Activated T-cell treated with anti-CD3 and anti-CD28 coated beads, Interleukin-2, amount 50 U/mL, for 4 hours (primary cell): ENCODE data around the gene BCAS4. TPM values are rescaled to one million over a fixed set of nuclear protein-coding genes. Genes with fewer than 3 reads are reported as not detected.
"Not testable (repeated sequence)": the region's sequence is repeated elsewhere in the genome, so short reads cannot be mapped to it uniquely, and the experiment has no call there.

Experiments
- ATAC-seq, 2 donors: fragments of 200-7000 bp; cut with Tn5 transposase; one replicate each; pipeline ENCODE4 v1.10.0; 2021
- DNase-seq: peaks from one replicate; pipeline ENCODE4 v3.0.0-alpha.2; 2020
- H3K27me3 Mint-ChIP-seq: one replicate; pipeline ENCODE4 v1.8.0; 2021; ENCODE audit warnings: low read depth, mixed read lengths
- H3K36me3 Mint-ChIP-seq: one replicate; pipeline ENCODE4 v1.8.0; 2022; ENCODE audit warnings: mixed read lengths; ENCODE audit not compliant: insufficient read depth
- H3K4me1 Mint-ChIP-seq: one replicate; pipeline ENCODE4 v1.8.0; 2021; ENCODE audit warnings: low read depth, mixed read lengths
- H3K4me3 Mint-ChIP-seq: one replicate; pipeline ENCODE4 v1.8.0; 2021; ENCODE audit warnings: mild to moderate bottlenecking, moderate library complexity, mixed read lengths
- H3K9me3 Mint-ChIP-seq: one replicate; pipeline ENCODE4 v1.8.0; 2021; ENCODE audit warnings: mixed read lengths
- total RNA-seq, 3 donors: library from RNA; stranded (reverse); gene quantifications; one replicate each; pipeline ENCODE4 v1.2.1, GENCODE V29; 2021

Gene BCAS4
- total RNA-seq, 3 donors from 2014 or later, result 10.2 to 13.6 (median 12.7) TPM

DNA sequence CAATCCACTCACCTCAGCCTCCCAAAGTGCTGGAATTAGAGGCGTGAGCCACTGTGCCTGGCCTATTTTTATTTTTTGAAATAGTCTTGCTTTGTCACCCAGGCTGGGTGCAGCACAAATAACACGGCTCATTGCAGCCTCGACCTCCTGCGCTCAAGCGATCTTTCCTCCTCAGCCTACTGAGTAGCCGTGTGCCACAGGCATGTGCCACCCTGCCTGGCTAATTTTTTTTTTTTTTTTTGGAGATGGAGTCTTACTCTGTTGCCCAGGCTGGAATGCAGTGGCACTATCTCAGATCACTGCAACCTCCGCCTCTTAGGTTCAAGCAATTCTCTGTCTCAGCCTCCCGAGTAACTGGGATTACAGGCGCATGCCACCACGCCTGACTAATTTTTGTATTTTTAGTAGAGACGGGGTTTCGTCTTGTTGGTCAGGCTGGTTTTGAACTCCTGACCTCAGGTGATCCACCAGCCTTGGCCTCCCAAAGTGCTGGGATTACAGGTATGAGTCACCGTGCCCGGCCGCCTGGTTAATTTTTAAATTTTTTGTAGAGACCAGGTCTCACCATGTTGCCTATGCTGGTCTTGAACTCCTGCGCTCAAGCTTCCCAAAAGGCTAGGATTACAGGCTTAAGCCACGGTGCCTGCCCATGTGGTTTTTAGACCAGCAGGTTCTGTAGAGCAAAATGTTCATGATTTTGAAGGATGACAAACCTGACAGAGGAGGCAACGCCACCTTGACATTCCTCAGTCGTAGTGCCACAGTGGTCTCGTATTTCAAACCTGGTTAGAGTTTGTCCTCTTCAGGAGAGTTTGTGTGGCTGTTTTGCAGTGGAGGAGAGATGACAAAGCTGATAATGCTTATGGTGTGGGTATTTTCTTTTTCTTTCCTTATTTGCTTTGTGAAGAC lies 31.1 kb upstream of the BCAS4 start:
- H3K4me1 Mint-ChIP-seq, H3K9me3 Mint-ChIP-seq, ATAC-seq, H3K36me3 Mint-ChIP-seq, H3K4me3 Mint-ChIP-seq, H3K27me3 Mint-ChIP-seq, DNase-seq: not testable (repeated sequence)

GRCh38 chr20:50765251-50765650 lies 29.6 kb upstream of the BCAS4 start:
- H3K4me1 Mint-ChIP-seq, H3K4me3 Mint-ChIP-seq, DNase-seq, H3K27me3 Mint-ChIP-seq, ATAC-seq, H3K9me3 Mint-ChIP-seq, H3K36me3 Mint-ChIP-seq: not testable (repeated sequence)

GRCh38 chr20:50765674-50766073 lies 29.2 kb upstream of the BCAS4 start:
- Mint-ChIP-seq H3K36me3 (no peaks in the 10 kb centered on the region), H3K9me3 (no peaks in the 10 kb centered on the region), H3K27me3 (peaks cover 2% of the 10 kb centered on the region), H3K4me1 (no peaks in the 10 kb centered on the region), H3K4me3 (no peak overlapping the region)
- DNase-seq, result no peak
- no peak for ATAC-seq

DNA sequence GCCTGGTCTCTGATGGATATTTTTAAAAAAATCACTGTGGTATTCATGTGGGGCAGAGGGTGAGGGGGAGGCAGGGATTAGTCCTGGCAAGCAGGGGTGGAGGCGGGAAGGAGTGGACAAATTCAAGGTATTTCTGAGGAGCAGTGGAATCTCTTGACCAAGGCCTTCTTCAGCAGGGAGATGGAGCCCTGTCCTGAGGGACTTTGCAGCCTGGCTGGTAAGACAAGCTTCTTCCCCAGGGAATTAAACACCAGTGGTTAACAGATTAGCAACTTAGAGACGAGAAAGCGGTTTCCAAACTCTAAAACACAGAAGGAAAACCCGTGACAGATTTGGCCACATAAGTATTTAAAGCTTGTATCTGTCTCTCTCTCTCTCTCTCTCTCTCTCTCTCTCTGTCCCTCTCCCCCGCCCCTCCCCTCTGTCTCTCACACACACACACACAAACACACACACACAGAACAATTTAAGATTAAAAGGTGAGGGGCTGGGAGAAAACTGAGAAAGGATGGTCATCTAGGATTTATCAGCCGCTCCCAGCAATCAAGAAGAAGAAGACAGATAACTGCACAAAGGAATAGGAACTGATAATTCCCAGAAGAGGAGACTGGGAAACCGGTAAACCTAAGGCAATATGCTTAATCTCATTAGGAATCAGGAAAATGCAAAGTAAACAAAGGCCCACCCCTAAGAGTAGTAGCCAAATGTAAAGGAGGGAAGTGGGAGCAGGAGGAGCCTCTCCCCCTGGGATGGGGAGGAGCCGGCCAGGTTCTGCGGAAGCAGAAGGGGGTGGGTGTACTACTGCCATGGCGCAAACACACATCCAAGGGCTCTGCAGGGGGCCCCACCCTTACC lies 27.7 kb upstream of the BCAS4 start:
- DNase-seq, H3K36me3 Mint-ChIP-seq, H3K27me3 Mint-ChIP-seq, H3K9me3 Mint-ChIP-seq, H3K4me1 Mint-ChIP-seq, ATAC-seq, H3K4me3 Mint-ChIP-seq: not testable (repeated sequence)

- not testable (repeated sequence) for H3K27me3 Mint-ChIP-seq, ATAC-seq, H3K36me3 Mint-ChIP-seq, H3K4me3 Mint-ChIP-seq, H3K4me1 Mint-ChIP-seq, DNase-seq, H3K9me3 Mint-ChIP-seq
Measured at GRCh38 chr20:50768991-50769390, 25.9 kb upstream of the BCAS4 start.

DNA sequence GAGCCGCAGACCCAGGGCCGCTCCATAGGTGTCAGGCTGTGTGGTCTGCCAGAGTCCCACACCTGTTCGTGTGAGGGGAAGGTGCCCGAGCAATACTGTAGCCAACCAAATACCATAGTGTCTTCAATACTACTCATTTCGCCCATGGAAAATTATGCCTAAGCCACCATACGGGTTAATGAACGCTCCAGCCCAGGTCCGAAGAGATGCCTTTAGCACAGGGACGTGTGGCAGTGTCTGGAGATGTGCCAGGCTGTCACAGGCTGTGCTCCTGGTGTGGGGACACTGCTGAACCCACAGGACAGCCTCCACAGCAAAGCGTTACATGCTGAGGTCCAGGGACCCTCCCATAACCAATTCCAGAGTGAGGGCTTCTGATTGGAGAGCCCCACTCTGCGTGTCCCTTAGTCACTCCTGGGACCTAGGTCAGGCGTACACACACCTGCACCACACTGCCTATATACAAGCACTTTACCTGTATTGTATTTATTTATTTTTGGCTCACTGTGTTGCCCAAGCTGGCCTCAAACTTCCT lies 25.2 kb upstream of the BCAS4 start:
- H3K9me3 Mint-ChIP-seq, H3K4me3 Mint-ChIP-seq, H3K36me3 Mint-ChIP-seq, H3K27me3 Mint-ChIP-seq, ATAC-seq, DNase-seq, H3K4me1 Mint-ChIP-seq: not testable (repeated sequence)

DNA sequence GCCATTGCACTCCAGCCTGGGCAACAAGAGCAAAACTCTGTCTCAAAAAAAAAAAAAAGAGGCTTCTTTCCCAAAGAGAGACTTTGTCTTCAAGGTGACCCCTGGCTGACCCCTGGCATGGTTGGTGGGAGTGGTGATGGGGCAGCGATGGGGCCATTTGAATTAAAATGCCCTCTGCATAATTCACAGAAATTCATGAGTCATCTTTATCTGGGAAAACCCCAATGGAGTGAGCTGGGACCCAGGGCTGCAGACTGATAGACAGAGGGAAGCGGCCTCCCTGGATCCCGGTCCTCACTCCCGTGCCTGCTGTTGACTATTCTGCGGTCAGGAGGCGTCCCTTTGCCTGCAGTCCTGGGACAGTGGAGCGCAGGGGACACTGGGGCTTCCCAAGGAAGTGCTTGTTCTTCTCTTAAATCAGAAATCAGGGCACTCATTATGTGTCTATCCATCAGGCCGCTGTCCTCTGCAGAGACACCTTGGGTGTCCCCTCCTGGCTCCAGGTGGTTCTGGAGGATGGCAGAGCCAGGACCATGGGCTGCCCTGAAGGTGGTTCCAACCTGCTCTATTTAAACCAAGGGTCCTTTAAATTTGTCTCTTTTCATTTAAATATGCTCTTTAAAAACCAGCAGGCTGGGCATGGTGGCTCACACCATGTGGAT lies 23.3 kb upstream of the BCAS4 start:
- H3K27me3 Mint-ChIP-seq, H3K4me3 Mint-ChIP-seq, ATAC-seq, H3K9me3 Mint-ChIP-seq, DNase-seq, H3K4me1 Mint-ChIP-seq, H3K36me3 Mint-ChIP-seq: not testable (repeated sequence)

DNA sequence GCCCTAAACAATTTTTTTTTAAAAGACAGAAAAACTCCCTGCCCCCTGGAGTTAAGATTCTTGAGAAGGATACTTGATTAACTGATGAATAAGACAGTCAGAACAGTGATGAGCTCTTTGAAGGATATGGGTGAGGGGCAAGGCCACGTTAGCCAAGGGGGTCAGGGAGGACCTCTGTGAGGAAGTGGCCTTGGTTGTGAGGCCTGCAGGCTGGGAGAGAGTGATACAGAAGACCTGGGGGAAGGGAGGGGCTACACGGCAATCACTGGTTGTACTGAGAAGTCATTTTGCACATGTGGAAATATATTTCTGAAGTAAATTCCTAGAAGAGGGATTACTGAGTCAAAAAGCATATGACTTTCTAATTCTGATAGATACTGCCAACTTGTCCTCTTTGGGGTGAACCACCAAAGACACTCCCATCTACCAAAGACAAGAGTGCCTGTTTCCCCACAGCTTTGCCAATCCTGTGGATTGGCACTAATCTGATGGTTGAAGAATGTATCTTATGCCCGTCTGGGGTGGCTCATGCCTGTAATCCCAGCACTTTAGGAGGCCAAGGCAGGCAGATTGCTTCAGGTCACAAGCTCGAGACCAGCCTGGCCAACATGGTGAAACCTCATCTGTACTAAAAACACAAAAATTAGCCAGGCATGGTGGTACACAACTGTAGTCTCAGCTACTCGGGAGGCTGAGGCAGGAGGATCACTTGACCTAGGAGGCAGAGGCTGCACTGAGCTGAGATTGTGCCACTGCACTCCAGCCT lies 22.3 kb upstream of the BCAS4 start:
- no peak for DNase-seq
- H3K27me3 Mint-ChIP-seq, result peaks cover 5% of the 10 kb centered on the region
- no peaks in the 10 kb centered on the region for H3K9me3 Mint-ChIP-seq
- H3K36me3 Mint-ChIP-seq, result no peaks in the 10 kb centered on the region
- H3K4me1 Mint-ChIP-seq, result no peaks in the 10 kb centered on the region
- no peak for ATAC-seq
- H3K4me3 Mint-ChIP-seq, result no peak overlapping the region

DNA sequence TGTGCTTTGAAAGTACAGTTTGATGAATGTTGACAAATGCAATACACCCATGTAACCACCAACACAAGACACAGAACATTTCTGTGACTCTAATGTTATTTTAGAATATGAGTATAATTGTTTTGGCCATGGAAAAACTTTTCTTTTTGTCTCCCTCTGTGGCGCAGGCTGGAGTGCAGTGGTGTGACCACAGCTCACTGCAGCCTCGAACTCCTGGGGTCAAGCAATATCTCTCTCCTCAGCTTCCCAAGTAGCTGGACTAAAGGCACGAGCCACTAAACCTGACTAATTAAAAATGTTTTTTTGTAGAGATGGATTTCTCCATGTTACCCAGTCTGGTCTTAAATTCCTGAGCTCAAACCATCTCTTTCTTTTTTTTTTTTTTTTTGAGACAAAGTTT lies 20.3 kb upstream of the BCAS4 start:
- Mint-ChIP-seq H3K9me3 (no peaks in the 10 kb centered on the region), H3K27me3 (peaks cover 6% of the 10 kb centered on the region), H3K4me1 (no peaks in the 10 kb centered on the region), H3K4me3 (no peak overlapping the region), H3K36me3 (no peaks in the 10 kb centered on the region)
- ATAC-seq (no peak), DNase-seq (no peak)

- Mint-ChIP-seq H3K4me3 (no peak overlapping the region), H3K4me1 (no peaks in the 10 kb centered on the region), H3K9me3 (no peaks in the 10 kb centered on the region), H3K27me3 (peaks cover 10% of the 10 kb centered on the region), H3K36me3 (no peaks in the 10 kb centered on the region)
- ATAC-seq (no peak), DNase-seq (no peak)
Measured at GRCh38 chr20:50776122-50776817, 18.6 kb upstream of the BCAS4 start.

GRCh38 chr20:50777373-50777772 lies 17.5 kb upstream of the BCAS4 start:
- H3K27me3 Mint-ChIP-seq, result peaks cover 10% of the 10 kb centered on the region
- no peak for ATAC-seq
- no peaks in the 10 kb centered on the region for H3K4me1 Mint-ChIP-seq
- H3K9me3 Mint-ChIP-seq, result no peaks in the 10 kb centered on the region
- no peak for DNase-seq
- H3K4me3 Mint-ChIP-seq, result no peak overlapping the region
- no peaks in the 10 kb centered on the region for H3K36me3 Mint-ChIP-seq

DNA sequence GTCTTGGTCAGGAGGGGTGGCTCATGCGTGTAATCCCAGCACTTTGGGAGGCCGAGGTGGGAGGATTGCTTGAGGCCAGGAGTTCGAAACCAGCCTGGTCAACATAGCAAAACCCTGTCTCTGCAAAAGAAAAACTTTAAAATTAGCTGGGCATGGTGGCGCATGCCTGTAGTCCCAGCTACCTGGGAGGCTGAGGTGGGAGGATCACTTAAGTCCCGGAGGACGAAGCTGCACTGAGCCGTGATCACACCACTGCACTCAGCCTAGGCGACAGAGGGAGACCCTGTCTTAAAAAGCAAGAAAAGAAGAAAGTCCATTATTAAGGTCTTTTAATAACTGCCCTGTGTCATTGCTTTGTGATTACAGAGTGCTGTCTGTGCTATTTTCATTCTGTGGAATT lies 15.9 kb upstream of the BCAS4 start:
- not testable (repeated sequence) for H3K4me3 Mint-ChIP-seq, H3K4me1 Mint-ChIP-seq, DNase-seq, H3K36me3 Mint-ChIP-seq, H3K9me3 Mint-ChIP-seq, ATAC-seq
- peaks cover 13% of the 10 kb centered on the region for H3K27me3 Mint-ChIP-seq

GRCh38 chr20:50783390-50783789 lies 11.5 kb upstream of the BCAS4 start:
- Mint-ChIP-seq H3K4me3 (no peak overlapping the region), H3K9me3 (no peaks in the 10 kb centered on the region), H3K36me3 (no peaks in the 10 kb centered on the region), H3K27me3 (peaks cover 10% of the 10 kb centered on the region), H3K4me1 (no peaks in the 10 kb centered on the region)
- ATAC-seq, result no peak
- DNase-seq, result no peak
